T-helper 1 cell treated with Interleukin-12 subunit alpha and Interleukin-12 subunit beta and Interleukin-4 antibody, amounts not matched to agents 30 μg/mL and 1 μg/mL, for 36 hours (primary cell): ENCODE data around the gene TMC6.

Experiments used
- H3K27ac Mint-ChIP-seq: one replicate; pipeline ENCODE4 v1.8.0; 2021; ENCODE audit warnings: mild to moderate bottlenecking, mixed read lengths
- H3K27me3 Mint-ChIP-seq: one replicate; pipeline ENCODE4 v1.8.0; 2021; ENCODE audit warnings: low read depth, mixed read lengths
- H3K36me3 Mint-ChIP-seq: one replicate; pipeline ENCODE4 v1.8.0; 2021; ENCODE audit warnings: low read depth, mixed read lengths
- H3K4me1 Mint-ChIP-seq: one replicate; pipeline ENCODE4 v1.8.0; 2021; ENCODE audit warnings: low read depth, mixed read lengths
- H3K4me3 Mint-ChIP-seq: one replicate; pipeline ENCODE4 v1.8.0; 2021; ENCODE audit warnings: mild to moderate bottlenecking, moderate library complexity, mixed read lengths
- H3K9me3 Mint-ChIP-seq: one replicate; pipeline ENCODE4 v1.8.0; 2021; ENCODE audit warnings: mixed read lengths

The TMC6 gene

DNA sequence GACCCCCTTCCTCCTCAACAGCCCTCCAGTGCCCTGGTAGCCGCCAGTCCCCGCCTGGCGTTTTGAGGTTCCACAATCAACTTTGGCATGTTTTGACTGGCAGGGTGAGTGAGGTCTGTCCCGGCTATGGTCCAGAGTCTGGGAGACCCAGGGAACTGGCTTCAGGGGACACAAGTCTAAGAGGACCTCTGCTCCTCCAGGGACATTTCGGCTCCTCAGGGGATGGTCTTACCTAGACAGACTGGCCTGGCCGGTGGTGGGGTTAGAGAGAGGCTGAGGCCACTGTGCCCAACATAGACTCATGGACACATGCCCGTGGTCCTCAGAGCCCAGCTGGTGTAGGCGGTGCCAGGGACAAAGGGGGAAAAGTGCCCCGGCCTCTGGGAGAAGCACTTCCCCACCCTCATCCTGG is 4.2 kb upstream of the TMC6 start:
- H3K27me3 Mint-ChIP-seq: no peaks in the 10 kb centered on the region
- H3K4me1 Mint-ChIP-seq: peaks cover 56% of the 10 kb centered on the region
- H3K36me3 Mint-ChIP-seq: peaks cover 48% of the 10 kb centered on the region
- no peaks in the 10 kb centered on the region for H3K9me3 Mint-ChIP-seq
- peak overlapping the region; percentile 74 for H3K27ac Mint-ChIP-seq
- peak overlapping the region; percentile 91 for H3K4me3 Mint-ChIP-seq

DNA sequence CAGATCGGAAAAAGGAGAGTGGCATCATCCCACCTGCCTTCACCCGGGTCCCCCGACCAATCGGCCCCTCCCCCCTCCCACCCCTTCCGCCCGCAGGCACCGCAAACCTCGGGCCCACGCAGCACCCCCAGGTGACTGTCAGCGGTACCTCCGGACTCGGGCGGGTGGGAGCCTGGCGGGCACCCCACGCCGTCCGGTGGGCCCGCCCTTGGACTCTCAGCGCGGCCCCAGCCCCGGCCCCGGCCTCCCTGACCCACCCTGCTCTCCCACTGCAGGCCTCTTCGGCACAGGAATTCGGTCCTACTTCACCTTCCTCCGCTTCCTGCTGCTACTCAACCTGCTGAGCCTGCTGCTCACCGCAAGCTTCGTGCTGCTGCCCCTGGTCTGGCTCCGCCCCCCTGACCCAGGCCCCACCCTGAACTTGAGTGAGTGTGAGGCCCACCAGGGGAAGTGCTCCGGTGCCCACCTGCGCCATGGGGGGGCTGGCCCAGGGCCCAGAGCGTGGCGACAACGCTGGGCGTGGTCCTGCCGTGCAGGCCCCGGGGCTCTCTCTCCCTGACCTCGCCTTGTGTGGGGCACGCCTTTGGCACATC is 3.6 kb upstream of the TMC6 start:
- Mint-ChIP-seq H3K4me1 (peaks cover 51% of the 10 kb centered on the region), H3K36me3 (peaks cover 51% of the 10 kb centered on the region), H3K4me3 (peak overlapping the region; percentile 91), H3K27ac (peak overlapping the region; percentile 74), H3K9me3 (no peaks in the 10 kb centered on the region), H3K27me3 (no peaks in the 10 kb centered on the region)

DNA sequence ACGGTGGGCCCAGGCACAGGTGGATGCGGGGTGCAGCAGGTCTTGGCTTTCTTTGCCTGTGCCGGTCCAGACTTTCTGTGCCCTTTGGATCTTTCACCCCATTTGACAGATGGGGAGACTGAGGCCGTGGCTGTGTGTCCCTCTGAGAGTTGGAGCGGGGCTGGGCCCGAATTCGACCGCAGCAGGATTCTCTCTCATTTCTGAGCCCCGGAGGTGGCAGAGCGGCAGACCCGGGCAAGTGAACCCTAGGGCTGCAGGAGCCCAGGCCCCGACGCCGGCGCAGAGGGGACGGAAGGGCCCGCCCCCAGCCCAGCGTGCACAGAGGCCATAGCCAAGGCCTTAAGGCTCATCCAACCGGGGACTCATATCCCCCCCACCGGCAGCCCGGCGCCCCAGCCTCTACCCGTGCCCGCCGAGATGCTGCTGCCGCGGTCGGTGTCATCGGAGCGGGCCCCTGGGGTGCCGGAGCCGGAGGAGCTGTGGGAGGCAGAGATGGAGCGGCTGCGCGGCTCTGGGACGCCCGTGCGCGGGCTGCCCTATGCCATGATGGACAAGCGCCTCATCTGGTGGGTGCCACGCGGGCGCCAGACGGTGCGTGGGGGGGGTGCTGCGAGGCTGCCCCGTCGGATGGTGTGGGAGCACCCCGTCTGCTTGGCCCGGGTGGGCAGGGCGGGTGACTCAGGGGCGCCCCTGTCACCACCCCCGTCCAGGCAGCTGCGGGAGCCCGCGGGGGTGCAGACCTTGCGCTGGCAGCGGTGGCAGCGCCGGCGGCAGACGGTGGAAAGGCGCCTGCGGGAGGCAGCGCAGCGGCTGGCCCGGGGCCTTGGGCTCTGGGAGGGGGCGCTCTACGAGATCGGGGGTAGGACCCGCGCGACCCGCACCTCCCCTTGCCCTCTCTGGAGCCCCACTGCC is 2.9 kb upstream of the TMC6 start:
- Mint-ChIP-seq H3K27me3 (no peaks in the 10 kb centered on the region), H3K4me3 (peak overlapping the region; percentile 98), H3K27ac (peak overlapping the region; percentile 98), H3K36me3 (peaks cover 50% of the 10 kb centered on the region), H3K4me1 (peaks cover 47% of the 10 kb centered on the region), H3K9me3 (no peaks in the 10 kb centered on the region)

DNA sequence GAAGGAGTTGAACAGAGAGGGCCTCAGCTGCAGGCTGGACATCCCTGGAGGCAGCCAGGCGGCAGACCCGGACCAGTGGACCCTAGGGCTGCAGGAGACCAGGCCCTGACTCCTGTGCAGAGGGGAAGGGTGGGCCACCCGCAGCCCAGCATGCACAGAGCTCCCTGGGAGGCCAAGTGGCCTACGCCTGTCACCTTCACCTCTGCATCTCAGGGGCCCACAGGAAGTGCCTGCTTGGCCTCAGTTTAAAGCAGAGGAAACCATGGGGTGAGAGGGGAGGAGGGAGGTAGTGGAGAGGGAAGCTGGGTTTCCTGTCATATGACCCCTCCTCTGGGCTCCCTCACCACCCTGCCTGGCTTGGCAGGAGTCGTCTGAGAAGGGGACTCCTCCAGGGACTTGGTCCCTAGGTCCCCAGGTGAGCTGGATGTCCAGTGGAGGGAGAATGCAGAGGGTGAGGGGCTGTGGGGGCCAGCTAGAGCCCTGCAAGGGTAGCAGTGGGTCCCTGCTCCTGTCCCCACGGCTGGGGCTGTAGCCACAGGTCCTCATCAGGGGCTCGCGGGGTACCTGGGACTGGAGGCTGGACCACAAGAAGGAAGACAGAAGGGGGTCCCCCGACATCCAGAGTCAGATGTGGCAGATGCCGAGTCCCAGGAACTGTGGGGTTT is 2.0 kb upstream of the TMC6 start, which contains the start of gene TMC8:
Gene TMC8, plus strand, starts transcription at position 335 of the 665 bp plus-strand sequence. CDS start 818 bp downstream, outside the sequence.
- peaks cover 46% of the 10 kb centered on the region for H3K36me3 Mint-ChIP-seq
- peak within 1 kb of the TSS; percentile 98 for H3K4me3 Mint-ChIP-seq
- H3K27me3 Mint-ChIP-seq: no peaks in the 10 kb centered on the region
- peaks cover 46% of the 10 kb centered on the region for H3K4me1 Mint-ChIP-seq
- no peaks in the 10 kb centered on the region for H3K9me3 Mint-ChIP-seq
- peak within 1 kb of the TSS; percentile 98 for H3K27ac Mint-ChIP-seq

DNA sequence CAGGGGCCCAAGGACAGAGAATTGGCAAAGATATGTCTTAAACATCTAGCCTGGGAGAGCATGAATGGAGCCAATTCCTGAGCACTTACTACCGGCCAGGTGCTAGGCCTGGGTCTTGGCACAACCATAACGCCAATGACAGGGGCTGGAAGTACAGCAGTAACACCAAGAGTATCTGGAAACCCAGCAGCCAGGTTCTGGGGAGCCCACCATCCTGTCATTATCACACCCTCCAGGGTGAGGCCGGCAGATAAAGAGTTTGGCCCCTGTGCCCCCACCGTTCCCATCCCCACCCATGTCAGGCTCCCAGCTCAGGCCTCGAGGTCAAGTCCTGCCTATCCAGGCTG is 1.5 kb upstream of the TMC6 start:
- Mint-ChIP-seq H3K4me1 (peaks cover 43% of the 10 kb centered on the region), H3K4me3 (peak overlapping the region; percentile 98), H3K9me3 (no peaks in the 10 kb centered on the region), H3K27me3 (no peaks in the 10 kb centered on the region), H3K27ac (peak overlapping the region; percentile 98), H3K36me3 (peaks cover 44% of the 10 kb centered on the region)

DNA sequence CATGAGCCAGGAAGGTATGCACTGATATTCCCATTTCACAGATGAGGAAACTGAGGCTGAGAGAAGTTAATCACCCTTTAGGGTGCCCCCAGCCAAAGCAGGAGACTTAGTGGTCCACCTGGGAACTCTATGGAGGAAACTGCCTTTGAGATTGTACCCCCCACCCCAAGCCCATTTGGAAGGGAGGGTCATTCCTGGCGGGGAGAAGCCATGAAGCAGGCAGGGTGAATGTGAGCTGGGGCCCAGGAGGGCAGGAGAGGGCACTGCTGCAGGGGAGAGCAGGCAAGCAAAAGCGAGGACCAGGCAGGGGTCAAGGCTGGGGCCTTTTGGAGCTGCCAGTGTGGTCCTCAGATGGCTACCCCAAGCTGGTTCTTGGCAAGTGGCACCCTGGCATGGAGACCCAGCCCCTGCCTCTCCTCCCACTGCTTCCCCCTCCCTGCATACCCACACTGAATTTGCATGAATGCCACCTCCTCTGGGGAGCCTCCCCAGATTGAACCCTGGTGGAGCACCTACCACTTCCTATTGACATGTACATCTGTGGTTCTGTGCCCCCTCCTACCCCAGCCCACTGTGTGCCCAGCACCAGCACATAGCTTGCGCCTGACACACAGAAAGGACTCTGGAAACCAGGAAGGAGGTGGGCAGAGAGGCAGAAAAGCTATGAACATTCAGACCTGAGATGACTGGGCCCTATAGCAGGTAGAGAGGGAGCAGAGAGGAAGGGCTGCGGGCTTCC is 965 bp upstream of the TMC6 start:
- H3K4me1 Mint-ChIP-seq: peaks cover 40% of the 10 kb centered on the region
- H3K36me3 Mint-ChIP-seq: peaks cover 39% of the 10 kb centered on the region
- H3K4me3 Mint-ChIP-seq: peak overlapping the region; percentile 98
- peak overlapping the region; percentile 98 for H3K27ac Mint-ChIP-seq
- no peaks in the 10 kb centered on the region for H3K9me3 Mint-ChIP-seq
- H3K27me3 Mint-ChIP-seq: no peaks in the 10 kb centered on the region

DNA sequence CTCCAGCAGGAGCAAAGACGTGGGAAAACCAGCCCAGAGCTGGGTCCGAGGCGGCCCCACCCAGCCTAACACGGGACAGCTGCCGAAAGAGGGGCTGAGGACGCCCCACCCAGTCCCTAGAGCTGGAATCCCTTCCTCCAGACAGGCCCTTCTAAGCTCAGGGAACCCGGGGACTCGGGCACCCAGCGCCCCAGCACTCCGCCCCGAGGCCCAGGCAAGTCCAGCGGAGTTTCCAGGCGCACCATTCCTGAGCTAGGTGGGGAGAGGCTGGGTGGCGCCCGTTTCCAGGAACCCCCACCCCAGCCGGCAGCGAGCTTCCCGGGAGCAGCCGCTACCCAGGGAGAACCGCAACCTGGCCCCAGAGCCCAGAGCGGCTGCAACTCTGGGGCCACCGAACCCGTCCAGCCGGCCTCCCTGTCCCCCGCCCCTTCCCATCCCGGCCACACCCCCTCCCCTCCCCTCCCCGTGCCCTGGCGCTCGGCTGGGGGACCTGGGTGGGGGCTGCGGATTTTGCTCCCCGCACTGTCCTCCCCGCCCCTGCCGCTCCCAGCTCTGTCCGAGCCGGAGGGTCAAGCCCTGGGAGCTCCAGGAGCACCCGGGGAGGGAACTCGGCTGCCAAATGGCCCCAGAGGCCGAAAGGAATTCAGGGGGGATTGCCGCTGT is 536 bp downstream of the TMC6 start:
- Mint-ChIP-seq H3K4me3 (peak overlapping the region; percentile 88), H3K36me3 (peaks cover 36% of the 10 kb centered on the region), H3K27ac (peak overlapping the region; percentile 82), H3K27me3 (no peaks in the 10 kb centered on the region), H3K4me1 (peaks cover 38% of the 10 kb centered on the region), H3K9me3 (no peaks in the 10 kb centered on the region)

DNA sequence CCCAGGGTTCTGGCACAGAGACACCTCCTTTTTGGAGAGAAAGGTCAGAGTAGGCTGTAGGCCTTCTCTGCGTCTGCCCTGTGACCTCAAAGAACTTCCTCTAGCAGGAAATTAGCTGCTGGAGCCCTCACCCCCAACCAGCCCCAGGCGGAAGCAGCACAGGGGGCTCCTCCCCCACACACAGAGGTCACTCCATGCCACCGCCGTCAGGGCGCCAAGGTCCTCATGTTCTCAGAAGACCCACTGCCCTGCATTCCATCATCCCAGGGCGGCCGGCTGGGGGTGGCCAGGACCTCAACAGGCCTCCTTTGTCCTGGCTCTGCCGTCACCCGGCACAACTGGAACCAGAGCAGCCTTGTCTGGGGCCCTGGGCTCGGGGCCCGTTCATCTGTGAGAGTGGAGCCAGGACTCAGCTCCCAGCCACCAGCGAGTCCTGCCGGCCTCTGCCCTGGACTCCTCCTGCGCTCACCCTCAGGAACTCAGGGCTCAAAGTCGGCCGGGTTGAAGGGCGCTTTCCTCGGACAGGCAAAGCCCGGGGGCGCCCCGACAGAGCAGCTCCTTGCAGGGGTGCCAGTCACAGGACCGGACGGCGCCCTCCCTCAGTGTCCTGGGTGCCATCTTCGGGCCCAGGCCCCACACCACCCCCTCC is 1.2 kb downstream of the TMC6 start:
- peaks cover 38% of the 10 kb centered on the region for H3K36me3 Mint-ChIP-seq
- peak overlapping the region; percentile 82 for H3K27ac Mint-ChIP-seq
- no peaks in the 10 kb centered on the region for H3K9me3 Mint-ChIP-seq
- peak overlapping the region; percentile 88 for H3K4me3 Mint-ChIP-seq
- peaks cover 40% of the 10 kb centered on the region for H3K4me1 Mint-ChIP-seq
- H3K27me3 Mint-ChIP-seq: no peaks in the 10 kb centered on the region

DNA sequence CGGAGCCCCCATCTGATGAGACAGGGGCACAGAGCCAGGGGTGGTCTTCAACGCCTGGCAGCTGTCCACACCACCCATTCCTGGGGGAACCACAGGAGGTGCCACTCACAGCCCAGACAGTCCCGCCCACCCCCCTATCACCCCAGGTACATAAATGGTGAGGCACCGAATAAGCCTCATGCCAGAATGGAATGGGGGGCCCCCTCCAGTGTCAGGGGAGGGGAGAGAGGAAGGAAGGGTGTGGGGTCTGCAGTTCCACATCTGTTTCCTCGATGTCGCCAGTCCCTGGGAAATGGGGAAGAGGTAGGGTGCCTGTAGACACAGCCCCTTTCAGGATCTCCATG is 1.7 kb downstream of the TMC6 start:
- Mint-ChIP-seq H3K4me1 (peaks cover 43% of the 10 kb centered on the region), H3K27me3 (no peaks in the 10 kb centered on the region), H3K4me3 (peak overlapping the region; percentile 88), H3K9me3 (no peaks in the 10 kb centered on the region), H3K27ac (peak overlapping the region; percentile 82), H3K36me3 (peaks cover 38% of the 10 kb centered on the region)

DNA sequence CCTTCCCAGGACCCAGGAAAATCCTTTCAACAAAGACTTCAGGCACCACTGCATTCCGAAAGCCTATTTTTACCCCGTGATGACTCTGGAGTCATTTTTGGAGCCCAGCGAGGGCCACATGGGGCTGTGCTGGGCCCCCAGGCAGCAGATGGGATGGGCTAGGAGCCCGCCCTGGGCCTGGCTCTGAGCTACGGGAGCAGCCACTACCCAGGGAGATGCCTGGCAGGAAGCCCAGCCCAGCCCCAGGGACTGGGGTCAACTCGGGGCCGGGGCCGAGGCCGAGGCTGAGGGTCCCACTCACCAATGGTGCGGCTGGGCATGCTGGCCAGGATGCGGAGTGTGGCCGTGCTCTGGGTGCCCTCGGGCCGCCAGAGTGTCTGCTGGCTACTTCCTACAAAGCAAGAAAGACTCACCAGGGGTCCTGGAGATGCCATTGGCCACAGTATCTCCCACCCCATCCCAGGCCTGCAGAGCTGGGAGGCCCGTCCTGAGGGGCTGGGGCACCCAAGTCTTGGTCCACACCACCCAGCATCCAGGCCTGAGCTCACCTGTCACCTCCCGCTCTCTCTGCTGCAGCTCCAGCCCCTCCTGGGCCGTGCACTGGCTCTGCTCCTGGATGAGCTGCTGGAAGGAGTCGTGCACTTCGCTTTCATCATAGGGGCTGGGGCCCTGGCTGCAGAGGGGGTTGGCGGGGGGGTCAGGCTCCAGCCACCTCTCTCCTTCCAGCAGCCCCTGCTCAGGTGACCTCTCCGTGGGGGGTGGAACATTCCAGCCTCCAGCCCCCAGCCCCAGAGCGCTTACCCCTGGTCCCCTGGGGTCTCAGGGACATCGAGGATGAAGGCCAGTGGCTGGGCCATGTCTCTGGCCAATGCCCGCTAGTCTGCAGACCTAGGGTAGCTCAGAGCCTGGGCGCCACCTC is 2.3 kb downstream of the TMC6 start:
- peak overlapping the region; percentile 88 for H3K4me3 Mint-ChIP-seq
- H3K9me3 Mint-ChIP-seq: no peaks in the 10 kb centered on the region
- H3K27ac Mint-ChIP-seq: peak overlapping the region; percentile 68
- H3K4me1 Mint-ChIP-seq: peaks cover 47% of the 10 kb centered on the region
- no peaks in the 10 kb centered on the region for H3K27me3 Mint-ChIP-seq
- peaks cover 43% of the 10 kb centered on the region for H3K36me3 Mint-ChIP-seq

DNA sequence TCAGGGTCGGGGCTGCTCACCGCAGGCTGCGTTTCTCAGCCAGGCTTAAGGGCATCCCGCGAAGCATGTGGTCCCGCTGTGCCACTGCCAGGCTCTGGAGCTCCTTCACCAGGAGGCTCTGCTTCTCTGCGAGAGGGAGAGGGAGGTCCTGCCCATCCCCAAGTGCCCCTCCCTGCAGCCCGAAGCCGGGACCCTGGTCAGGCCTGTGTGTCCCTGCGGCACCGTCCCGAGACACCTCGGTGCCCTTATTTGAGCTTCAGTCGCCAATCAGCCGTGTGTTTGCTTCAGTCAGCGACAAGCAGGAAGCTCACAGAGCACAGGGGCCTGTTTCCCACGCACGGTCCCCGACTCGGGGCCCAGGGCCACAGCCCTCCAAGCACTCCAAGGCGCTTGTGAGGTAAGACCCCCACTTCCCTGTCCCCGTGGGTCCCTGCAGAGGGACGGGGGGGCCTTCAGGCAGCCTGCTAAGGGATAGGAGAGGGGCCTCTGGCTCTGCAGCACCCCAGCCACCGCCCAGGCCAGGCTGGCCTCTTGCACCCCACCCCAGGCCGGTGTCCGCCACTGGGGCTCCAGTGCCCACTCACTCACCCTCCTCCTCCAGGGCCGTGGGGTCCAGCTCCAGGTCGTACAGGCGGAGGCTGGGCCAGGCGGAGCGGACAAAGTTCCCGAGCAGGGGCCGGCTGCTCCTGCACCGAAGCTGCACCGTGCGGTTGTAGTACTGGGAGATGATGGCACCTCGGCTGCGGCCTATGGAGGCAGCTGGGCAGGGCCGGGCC is 3.2 kb downstream of the TMC6 start:
- peak overlapping the region; percentile 26 for H3K27ac Mint-ChIP-seq
- peak overlapping the region; percentile 88 for H3K4me3 Mint-ChIP-seq
- no peaks in the 10 kb centered on the region for H3K27me3 Mint-ChIP-seq
- H3K36me3 Mint-ChIP-seq: peaks cover 46% of the 10 kb centered on the region
- H3K4me1 Mint-ChIP-seq: peaks cover 49% of the 10 kb centered on the region
- H3K9me3 Mint-ChIP-seq: no peaks in the 10 kb centered on the region

DNA sequence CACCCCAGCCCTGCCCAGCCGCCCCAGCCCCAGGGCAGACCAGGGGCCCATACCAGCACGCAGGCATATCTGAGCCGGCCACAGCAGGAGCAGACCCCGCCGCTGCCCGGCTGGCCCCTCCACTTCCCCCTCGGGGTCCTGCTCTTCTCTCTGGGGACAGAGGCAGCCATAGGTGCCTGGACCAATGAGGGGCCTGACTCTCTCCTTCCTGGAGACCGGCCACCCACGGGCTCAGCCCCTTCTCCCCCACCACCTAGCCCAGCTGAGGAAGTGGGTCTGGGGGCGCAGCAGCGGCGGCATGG is 3.8 kb downstream of the TMC6 start:
- peaks cover 44% of the 10 kb centered on the region for H3K4me1 Mint-ChIP-seq
- no peaks in the 10 kb centered on the region for H3K27me3 Mint-ChIP-seq
- peak overlapping the region; percentile 26 for H3K27ac Mint-ChIP-seq
- peaks cover 48% of the 10 kb centered on the region for H3K36me3 Mint-ChIP-seq
- H3K4me3 Mint-ChIP-seq: peak overlapping the region; percentile 48
- H3K9me3 Mint-ChIP-seq: no peaks in the 10 kb centered on the region
